ENCODE data around the gene PTPN18. TPM values are rescaled to one million over a fixed set of nuclear protein-coding genes. Genes with fewer than 3 reads are reported as not detected.
"Not testable (repeated sequence)": the region's sequence is repeated elsewhere in the genome, so short reads cannot be mapped to it uniquely, and the experiment has no call there.

Gene PTPN18
- total RNA-seq, 4 donors from 2014 or later: 39.8 to 72.6 (median 54.8) TPM

DNA sequence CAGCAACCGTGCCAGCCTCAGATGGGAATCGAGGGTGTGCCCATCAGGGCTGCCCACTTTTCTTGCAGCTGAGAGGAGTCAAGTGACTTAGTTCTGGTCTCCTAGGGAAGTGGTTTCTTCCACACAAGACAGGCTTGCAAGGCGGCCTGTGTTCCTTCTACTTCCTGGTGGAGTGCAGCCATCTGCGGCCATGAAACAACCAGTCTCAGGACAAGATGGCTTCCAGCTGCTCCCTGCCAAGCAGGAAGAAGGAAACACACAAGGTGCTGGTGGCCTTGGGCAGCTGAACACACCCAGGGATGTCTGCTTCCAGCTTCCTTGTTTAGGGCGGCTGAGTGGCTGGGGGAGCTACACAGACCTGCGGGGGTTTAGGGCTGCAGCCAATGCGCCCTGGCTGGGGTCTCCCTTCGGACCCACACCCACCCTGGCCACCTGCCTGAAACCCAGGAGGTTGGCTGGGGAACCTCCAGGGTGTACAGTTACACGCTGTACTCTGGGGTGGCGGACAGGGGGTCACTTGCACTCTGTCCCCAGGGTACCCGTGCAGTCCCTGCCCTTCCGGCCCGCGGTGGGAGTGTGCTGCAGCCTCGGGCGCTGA, 34.7 kb downstream of the PTPN18 start:
- H3K27me3 ChIP-seq: no peaks in the 10 kb centered on the region
- H3K36me3 ChIP-seq: no peaks in the 10 kb centered on the region
- H3K4me1 ChIP-seq: peaks cover 0 to 44% (median 31%) of the 10 kb centered on the region in 4 donors
- peak overlapping the region in 3 of 4 donors; percentile 73 to 88 (median 85) for H3K27ac ChIP-seq
- 53 to 57% methylated on average over 14 to 16 of the region's 16 CpGs for WGBS, 2 donors
- H3K9me3 ChIP-seq: no peaks in the 10 kb centered on the region
- H3K4me3 ChIP-seq: peak overlapping the region; percentile 58 to 78 (median 68)
- DNase-seq (ENCODE audit: low spot score in 2 of 2): no peak
- TF ChIP-seq, protein P1, sequence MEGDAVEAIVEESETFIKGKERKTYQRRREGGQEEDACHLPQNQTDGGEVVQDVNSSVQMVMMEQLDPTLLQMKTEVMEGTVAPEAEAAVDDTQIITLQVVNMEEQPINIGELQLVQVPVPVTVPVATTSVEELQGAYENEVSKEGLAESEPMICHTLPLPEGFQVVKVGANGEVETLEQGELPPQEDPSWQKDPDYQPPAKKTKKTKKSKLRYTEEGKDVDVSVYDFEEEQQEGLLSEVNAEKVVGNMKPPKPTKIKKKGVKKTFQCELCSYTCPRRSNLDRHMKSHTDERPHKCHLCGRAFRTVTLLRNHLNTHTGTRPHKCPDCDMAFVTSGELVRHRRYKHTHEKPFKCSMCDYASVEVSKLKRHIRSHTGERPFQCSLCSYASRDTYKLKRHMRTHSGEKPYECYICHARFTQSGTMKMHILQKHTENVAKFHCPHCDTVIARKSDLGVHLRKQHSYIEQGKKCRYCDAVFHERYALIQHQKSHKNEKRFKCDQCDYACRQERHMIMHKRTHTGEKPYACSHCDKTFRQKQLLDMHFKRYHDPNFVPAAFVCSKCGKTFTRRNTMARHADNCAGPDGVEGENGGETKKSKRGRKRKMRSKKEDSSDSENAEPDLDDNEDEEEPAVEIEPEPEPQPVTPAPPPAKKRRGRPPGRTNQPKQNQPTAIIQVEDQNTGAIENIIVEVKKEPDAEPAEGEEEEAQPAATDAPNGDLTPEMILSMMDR (IDR thresholded peaks at IDR 0.05): no peak
- TF ChIP-seq EP300 (IDR thresholded peaks at IDR 0.05): peak in 1 of 2 donors; percentile 28
- no peak for TF ChIP-seq POLR2A (IDR thresholded peaks at IDR 0.05)

DNA sequence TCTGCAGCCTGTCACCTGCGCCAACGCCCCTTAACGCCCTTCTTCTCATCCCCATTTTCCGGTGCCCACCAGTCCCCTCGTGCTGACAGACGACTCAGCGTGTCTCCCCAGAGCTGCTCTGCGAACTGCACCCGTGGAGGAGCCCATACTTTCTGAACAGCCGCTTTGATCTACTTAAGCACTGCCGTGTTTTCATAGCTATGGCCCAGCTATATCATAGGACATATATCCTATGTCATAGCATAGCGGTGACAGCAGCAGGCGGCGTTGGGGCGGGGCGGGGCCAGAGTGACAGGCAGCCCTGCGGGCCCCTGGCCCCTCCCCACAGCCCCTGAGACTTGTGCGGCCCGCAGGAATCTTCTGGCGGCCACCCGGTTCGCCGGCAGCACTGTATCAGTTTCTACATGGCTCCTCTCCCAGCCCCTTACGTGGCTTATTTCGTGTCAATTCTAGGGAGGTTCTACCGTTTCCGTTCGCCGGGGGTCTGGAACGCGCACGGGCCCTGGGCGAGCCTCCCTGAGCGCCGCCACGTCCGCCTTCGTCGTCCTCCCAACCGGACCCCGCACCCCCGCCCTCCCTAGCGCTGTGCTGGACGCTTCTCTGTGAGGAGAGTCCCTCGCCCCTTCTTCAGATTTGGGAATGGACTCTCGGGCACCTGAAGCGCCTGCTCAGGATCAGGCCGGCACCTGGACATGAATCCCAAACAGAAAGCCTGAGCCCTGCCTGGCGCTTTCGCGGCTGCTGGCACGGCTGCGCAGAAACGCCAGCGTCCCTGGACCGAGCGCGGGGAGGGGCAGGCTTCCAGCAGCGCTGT, 35.4 kb downstream of the PTPN18 start:
- DNase-seq (ENCODE audit: low spot score in 2 of 2): peak; percentile 56 to 62
- WGBS, 2 donors: 3% methylated on average over 34 to 55 of the region's 59 CpGs
- Histone ChIP-seq H3K4me3 (peak overlapping the region; percentile 58 to 78 (median 68)), H3K27me3 (no peaks in the 10 kb centered on the region), H3K4me1 (peaks cover 0 to 43% (median 30%) of the 10 kb centered on the region in 4 donors), H3K27ac (peak overlapping the region; percentile 24 to 88 (median 79)), H3K9me3 (no peaks in the 10 kb centered on the region), H3K36me3 (no peaks in the 10 kb centered on the region)
- TF ChIP-seq, protein P1 (IDR thresholded peaks at IDR 0.05): no peak
- peak in 1 of 2 donors; percentile 36 for TF ChIP-seq EP300 (IDR thresholded peaks at IDR 0.05)
- TF ChIP-seq POLR2A (IDR thresholded peaks at IDR 0.05): no peak

DNA sequence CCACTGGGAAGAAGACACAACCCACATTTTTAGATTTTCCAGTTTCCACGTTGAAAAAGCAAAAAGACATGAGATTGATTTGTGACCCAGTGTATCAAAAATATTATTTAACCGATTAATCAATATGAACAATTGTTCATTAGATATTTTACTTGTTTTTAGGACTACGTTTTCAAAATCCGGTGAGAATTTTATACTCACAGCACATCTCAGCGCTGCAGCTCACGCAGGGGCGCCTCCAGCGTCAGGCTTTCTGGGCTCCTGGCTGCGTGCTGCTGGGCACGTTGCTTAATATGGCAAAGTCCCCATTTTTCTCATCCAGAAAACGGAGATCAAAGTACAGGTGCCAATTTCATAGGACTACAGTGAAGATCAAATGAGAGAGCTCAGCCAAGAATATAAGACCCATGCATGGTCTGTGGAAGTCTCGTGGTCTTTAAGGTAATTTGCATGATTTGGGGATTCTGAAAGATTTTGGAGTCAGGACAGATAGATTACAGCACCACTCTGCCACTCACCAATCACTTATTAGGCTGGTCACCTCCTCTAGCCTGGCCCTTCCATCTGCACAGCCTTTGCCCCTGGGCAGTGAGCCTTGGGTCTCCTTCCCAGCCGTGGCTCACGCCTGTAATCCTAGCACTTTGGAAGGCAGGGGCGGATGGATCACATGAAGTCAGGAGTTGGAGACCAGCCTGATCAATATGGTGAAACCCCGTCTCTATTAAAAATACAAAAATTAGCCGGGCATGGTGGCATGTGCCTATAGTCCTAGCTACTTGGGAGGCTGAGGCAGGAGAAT, 36.2 kb downstream of the PTPN18 start:
- WGBS, 2 donors: 23% methylated on average over 17 of the region's 17 CpGs
- Histone ChIP-seq H3K4me1 (peaks cover 0 to 35% (median 22%) of the 10 kb centered on the region in 4 donors), H3K9me3 (no peaks in the 10 kb centered on the region), H3K4me3 (peak overlapping the region; percentile 58 to 78 (median 68)), H3K27me3 (no peaks in the 10 kb centered on the region), H3K36me3 (no peaks in the 10 kb centered on the region), H3K27ac (peak overlapping the region; percentile 24 to 88 (median 79))
- TF ChIP-seq POLR2A (IDR thresholded peaks at IDR 0.05): no peak
- TF ChIP-seq, protein P1 (IDR thresholded peaks at IDR 0.05): no peak
- TF ChIP-seq EP300 (IDR thresholded peaks at IDR 0.05): no peak
- no peak for DNase-seq (ENCODE audit: low spot score in 2 of 2)

DNA sequence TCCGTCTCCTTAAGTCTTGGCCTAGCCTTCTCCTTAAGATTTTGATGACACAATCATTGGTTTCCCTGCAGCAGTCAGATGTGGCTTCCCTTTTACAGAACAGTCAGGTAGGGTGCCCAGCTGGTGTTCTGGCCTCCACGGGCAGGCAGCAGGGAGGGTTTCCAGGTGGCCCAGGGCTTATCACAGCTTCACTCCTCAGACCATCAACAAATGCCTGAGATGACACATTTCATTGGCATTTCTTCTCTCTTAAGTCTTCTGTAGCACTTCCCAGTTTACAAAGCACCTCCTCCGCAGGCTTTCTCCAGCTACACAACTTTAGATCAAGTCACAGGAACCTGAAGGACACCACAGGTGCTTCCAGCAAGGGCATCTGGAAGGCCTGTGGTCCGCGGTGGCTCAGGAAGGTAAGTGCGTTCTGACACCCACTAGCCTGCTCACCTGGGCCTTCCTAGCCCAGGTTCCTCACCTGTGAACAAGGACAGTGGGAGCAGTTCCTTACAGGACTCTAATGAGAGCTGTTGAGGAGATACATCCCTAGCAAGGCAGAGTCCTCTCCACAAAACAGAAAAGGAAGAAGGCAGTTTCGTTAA, 37.6 kb downstream of the PTPN18 start:
- H3K4me1 ChIP-seq: peaks cover 0 to 22% (median 10%) of the 10 kb centered on the region in 4 donors
- H3K27ac ChIP-seq: no peak overlapping the region
- peaks cover 0 to 2% of the 10 kb centered on the region in 2 donors for H3K27me3 ChIP-seq
- DNase-seq (ENCODE audit: low spot score in 2 of 2): no peak
- H3K4me3 ChIP-seq: no peak overlapping the region
- H3K9me3 ChIP-seq: no peaks in the 10 kb centered on the region
- TF ChIP-seq POLR2A (IDR thresholded peaks at IDR 0.05): no peak
- TF ChIP-seq EP300 (IDR thresholded peaks at IDR 0.05): no peak
- TF ChIP-seq, protein P1 (IDR thresholded peaks at IDR 0.05): no peak
- H3K36me3 ChIP-seq: no peaks in the 10 kb centered on the region
- 90 to 92% methylated on average over 6 to 7 of the region's 7 CpGs for WGBS, 2 donors

DNA sequence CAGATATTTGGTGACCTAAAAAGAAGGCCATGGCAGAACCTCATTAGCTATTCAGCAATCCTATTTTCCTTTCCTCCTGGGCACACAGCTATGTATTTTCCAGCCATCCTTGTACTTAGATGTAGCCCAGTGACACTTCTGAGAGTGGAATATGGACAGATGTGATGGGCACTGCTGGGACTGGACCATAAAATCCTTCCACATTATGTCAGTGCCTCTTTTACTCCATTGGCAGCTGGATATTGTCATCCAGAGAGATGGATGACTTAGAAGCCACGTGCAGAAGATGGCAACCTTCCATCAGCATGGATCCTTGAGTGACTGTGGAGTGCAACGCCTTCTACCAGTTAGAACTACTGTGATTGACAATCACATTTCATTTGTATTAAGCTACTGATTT, 50.4 kb downstream of the PTPN18 start:
- not testable (repeated sequence) for DNase-seq (ENCODE audit: low spot score in 2 of 2); H3K4me1 ChIP-seq; H3K4me3 ChIP-seq; H3K9me3 ChIP-seq; H3K27ac ChIP-seq; H3K36me3 ChIP-seq; H3K27me3 ChIP-seq
- no CpG with 5 or more reads among the region's 2 CpGs for WGBS, 2 donors

DNA sequence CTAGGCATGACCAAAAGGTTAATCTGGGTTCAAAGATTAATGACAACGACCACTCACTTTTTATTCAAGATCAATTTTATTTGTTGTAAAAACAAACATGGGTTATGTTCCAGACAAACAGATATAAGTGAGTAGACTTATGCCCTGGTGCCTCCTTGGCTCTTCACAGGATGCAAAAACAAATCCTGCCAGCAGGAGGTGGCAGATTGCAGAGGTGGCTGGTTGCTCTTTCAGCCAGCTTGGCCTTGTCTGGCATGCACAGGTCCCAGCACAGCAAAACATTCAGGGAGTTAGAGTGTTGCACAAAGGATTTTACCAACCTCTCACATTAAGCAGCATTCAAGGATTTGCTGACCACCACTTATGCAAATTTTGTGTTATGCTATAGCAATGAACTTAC, 60.8 kb downstream of the PTPN18 start:
- not testable (repeated sequence) for H3K4me3 ChIP-seq; H3K9me3 ChIP-seq; H3K27ac ChIP-seq; DNase-seq (ENCODE audit: low spot score in 2 of 2); H3K4me1 ChIP-seq; H3K36me3 ChIP-seq; H3K27me3 ChIP-seq
- 88 to 91% methylated on average over 1 of the region's 1 CpG for WGBS, 2 donors

DNA sequence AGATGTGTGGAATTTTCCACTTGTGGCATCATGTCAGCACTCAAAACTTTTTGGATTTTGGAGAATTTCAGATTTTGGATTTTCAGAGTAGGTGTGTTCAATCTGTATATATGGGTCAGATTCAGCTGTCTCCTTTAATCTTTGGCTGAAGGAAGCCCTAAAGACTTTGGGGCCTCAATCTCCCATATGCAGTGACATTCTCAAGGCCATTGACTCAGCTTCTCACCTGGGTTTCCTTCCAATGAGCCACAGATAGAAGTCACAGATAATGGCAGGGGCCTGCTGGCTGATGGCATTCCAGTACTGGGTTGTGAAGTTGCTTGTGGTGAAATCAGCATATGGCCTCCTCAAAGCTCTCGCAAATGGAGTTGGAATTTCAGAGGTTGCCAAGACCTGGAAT, 63.0 kb downstream of the PTPN18 start:
- not testable (repeated sequence) for H3K36me3 ChIP-seq; DNase-seq (ENCODE audit: low spot score in 2 of 2); H3K27me3 ChIP-seq; H3K4me3 ChIP-seq; H3K9me3 ChIP-seq; H3K27ac ChIP-seq; H3K4me1 ChIP-seq
- WGBS, 2 donors: 83 to 93% methylated on average over 1 of the region's 1 CpG
